Activated CD4-positive, alpha-beta T cell treated with anti-CD3 and anti-CD28 coated beads, Interleukin-2, amount 50 U/mL, for 16 hours (primary cell): ENCODE results near the gene TAS1R2.

ENCODE experiments used
- DNase-seq: peaks from one replicate; pipeline ENCODE4 v3.0.0-alpha.2; 2020

Gene TAS1R2

DNA sequence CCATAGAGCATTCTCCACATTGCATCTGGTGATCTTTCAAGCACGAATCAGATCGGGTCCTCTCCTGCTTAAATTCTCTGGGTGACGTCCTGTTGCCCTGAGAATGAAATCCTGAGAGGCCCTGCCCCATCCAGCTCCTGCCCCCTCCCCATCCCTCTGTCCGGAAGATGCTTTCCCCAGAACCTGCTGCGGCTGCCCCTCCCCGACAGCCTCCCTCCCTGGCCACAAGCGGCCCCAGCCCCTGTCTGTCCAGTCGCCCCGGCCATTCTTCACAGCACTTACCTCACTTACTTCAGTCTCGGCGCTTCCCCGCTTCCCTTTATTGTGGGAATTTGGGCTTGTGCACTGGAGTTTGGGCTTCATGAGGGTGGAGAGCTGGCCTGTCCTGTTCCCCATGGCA, 40.3 kb downstream of the TAS1R2 start:
- no peak for DNase-seq

DNA sequence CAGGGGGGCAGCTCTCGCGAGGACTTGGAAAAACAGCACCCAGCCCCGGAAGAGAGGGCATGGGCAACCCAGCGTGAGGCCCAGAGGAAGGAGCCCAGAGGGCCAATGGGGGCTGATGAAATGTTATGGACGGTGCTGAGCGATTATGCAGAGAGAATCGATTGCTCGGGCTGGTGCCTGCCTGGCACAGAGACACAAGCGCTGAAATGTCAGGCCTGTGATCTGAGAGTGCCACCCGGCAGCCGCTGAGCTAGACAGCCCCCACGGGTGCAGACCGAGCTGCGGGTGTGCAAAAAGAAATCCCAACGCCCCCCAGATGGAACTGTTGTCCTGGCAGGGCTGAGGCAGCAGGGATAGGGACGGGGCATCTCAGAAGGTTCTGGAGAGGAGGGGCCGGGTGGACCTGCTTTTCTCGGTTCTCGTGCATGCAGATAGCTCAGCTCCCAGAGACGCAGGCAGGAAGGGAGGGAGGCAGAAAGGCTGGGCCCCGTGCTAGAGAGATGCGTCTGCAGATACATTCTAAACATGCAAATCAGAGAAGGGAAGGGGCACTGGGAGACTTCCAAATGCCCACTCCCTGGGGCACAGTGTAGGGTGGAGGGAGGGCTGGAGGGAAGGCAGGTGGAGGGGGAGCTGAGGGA, 41.5 kb downstream of the TAS1R2 start:
- no peak for DNase-seq

DNA sequence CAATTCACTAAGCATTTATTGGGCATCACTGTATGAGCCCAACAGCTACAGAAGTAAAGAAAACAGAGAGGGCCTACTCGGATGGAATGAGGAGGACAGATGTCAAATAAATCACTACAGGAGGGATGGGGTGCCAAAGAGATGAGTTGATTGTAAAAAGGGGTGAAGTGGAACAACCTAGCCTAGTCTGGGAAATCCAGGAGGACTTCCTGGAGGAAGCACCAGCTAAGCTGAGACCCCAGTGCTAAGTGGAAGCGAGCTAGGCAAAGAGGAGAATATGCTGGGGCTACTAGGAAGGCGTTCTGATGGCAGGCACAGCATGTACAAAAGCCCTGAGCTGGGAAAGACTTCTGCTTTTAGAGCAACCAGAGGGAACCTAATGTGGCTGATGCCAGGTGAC, 42.1 kb downstream of the TAS1R2 start:
- no peak for DNase-seq

DNA sequence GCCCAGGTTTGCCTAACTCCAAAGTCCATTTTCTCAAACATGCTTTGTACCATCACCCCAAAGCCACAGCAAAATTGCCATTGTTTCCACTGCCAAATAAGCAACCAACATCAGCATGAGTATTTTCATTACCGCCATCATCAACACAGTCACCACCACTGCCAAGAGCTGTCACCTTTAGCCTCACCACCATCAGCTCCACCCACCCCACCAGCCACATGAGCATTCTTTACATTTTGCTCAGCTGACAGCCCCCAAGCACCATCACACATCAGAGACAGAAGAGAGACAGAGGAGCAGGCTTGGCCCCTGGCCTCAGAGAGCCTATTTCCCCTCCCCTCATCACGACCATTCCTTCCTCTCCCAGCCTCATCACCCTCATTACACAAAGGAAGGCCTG, 42.7 kb downstream of the TAS1R2 start:
- no peak for DNase-seq

DNA sequence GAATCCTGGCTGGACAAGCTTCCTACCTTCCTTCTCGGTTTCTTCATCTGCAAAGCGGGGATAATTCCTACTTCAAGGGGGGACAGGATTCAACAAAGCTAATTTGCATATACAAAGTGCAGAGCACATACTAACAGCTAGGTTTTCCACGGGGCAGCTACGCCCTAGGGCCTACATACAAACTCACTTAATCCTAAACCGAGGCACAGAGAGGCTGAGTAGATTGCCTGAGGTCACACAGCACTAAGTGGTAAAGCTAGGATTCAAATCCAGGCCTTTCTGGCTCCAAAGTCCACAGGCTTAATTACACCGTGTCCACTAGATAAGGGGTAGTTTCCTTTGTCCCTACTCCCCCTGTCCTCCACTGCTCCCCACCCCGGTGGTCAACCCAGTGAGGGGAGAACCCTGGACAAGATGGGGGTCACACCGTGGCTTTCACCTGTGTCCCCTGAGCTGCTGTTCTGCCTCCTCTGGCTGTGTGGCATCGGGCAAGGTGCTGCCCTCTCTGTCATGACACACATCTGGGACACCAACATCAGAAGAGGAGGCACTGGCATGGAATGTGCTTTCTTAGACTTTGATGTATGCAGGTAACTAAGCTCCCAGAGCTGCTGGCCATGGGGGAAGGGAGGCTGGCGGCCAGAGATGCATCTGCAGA, 44.5 kb downstream of the TAS1R2 start:
- no peak for DNase-seq

DNA sequence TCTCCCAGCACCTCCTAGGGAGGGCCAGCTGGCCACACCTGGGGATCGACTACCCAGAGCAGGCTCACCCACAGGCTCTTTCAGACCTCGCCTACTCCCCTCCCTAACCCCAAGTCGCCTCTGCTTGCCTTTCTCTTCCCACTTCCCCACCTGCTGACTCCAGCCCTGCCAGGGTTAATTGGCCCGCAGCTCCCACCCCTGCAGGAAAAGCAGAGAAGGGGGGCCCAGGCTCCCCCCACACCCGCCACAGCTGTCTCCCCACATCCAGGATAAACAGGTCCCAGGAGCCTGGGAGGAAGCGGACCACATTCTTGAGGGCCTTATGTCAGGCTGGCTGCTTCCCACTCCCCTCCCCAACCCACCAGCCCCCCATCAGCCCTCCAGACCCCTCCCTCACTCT, 45.0 kb downstream of the TAS1R2 start:
- no peak for DNase-seq

DNA sequence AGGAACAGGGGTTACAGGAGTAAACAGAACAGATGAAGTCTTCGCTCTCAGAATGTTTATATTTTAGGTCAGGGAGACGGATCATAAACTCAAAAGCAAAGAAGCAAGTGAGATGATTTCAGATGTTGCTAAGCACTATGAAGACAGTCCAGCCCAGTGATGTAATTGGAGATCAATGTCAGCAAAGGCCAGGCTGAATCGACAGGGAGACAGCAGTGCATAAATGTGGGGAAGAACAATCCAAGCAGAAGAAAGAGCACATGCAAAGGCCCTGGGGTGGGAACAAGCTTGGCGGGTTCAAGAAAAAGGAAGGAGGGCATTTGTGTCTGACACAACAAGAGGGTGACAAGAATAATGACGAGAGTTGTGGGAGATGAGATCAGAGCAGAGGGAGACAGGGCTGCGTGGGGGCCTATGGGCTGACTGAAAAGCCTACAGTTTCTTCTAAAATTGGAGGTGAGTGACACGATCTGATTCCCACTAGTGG, 47.0 kb downstream of the TAS1R2 start:
- no peak for DNase-seq

DNA sequence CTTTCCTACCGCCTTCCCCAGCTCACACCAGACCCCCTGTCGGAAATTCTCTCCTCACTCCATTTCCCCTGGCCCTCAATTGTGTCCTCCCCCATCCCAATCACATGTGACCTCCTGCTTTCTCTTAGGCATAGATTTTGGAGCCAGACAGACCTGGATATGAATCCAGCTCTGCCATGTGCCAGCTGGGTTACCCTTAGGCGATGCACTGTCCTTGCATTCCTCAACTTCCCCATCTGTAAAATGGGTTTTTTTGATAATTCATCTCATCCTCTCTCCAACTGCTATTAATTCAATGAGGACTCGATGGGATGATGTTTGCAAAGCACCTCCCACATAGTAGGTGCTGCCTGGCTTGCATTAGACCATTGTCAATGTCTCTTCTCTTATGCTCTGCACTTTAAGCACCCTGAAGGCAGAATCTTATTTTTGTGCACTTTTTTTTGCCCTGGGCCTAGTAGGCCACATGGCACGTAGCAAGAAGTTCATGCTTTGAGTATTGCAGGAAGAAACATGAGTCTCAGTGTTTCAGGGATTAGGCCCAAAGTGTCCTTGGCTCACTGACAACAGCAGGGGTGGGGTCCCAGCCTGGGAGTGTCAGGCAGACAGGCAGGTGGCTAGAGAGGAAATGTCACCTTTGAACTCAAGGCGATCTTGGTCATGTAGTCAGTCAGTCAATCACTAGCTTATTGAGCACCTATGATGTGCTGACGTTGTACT, 47.6 kb downstream of the TAS1R2 start:
- DNase-seq: no peak

DNA sequence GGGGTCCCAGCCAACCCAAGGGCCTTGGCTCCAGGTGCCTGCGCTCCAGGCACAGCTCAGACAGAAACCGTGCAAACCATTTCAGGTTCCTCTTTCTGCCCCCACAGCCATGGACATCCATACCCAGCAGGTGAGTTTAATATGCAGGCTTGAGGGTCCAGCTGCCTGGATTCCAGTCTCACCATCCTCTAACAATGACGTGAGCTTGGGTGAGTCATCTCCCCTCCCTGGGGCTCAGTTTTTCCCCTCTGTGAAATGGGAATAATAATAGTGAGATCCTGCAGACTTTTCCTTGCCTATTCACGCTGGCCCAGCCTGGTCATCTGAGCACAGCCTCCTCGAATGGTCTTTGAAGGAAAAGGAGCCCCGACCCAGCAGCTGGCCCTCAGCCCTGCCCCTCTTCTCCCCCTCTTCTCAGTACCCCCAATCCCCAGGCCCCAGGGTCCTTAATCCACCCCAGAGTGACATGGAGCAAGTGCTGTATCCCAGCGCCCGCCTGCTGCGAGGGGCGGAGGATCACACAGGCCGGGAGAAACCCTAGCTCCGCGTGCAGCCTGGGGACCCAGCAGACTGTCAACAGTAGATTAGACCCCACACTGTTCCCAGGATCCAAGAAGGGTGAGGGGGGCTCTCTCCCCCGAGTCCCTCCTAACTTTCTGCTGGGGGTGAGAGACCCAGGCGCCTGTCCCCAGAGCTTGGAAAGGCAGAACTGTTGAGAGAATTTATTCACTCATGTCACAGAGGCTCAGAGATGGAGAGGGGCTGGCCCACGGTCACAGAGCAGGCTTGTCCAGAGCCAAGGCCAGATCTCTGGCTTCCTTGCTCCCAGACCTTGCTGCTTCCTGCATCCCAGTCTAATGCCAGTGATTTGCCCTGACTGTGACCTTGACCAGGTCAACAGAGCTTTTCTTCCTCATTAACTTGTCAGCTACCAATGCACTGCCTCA, 49.2 kb downstream of the TAS1R2 start:
- DNase-seq: no peak

DNA sequence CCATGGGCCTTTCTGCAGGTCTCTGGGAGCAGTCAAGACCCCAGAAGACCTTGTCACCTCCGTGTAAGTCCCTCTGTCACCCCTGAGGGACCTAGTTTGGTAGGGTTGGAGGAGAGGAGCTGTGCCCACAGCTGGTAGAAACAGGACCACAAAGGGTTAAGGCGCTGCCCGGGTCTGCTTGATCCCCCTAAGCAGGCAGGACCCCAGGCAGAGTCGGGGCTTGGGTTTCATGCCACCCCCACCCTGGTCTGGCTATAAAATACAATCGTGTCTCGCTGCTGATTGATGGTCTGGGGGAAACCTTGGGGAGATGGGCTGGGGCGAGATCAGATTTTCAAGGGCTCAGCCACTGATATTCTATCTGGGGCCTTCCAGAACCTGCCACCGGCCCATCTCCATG, 50.9 kb downstream of the TAS1R2 start:
- no peak for DNase-seq

DNA sequence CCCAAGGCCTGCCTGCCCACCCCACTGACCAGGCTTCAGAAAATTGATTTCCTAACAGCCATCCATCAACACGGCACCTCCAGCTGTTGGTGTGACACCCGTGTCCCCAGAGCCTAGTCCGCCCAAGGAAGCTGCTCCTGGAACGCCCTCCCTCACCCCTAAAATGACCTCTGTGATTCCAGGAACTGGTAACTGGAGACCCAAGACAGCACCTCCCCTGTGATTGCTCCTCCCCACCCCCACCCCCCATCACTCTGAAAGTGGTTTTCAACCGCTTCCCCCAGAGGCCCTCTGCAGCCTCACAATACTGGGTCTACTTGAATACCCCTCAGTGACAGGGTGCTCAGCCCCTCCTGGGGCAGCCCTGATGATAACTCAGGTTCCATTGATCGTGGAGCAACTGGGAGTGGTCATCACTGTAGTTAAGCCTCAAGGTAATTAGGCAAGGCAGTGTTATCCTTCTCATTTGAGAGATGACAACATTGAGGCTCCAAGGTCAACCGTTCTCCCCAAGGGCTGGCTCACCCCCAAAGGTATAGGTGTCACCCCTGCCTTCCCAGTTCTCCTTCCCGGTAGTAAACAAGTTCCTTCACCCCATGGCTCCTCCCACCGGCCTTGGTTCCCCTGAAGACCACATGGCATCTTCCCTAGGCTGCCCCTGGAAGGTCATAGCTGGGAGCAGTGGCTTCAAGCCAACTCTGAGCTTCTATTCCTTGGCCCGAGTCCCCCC, 52.0 kb downstream of the TAS1R2 start:
- no peak for DNase-seq

DNA sequence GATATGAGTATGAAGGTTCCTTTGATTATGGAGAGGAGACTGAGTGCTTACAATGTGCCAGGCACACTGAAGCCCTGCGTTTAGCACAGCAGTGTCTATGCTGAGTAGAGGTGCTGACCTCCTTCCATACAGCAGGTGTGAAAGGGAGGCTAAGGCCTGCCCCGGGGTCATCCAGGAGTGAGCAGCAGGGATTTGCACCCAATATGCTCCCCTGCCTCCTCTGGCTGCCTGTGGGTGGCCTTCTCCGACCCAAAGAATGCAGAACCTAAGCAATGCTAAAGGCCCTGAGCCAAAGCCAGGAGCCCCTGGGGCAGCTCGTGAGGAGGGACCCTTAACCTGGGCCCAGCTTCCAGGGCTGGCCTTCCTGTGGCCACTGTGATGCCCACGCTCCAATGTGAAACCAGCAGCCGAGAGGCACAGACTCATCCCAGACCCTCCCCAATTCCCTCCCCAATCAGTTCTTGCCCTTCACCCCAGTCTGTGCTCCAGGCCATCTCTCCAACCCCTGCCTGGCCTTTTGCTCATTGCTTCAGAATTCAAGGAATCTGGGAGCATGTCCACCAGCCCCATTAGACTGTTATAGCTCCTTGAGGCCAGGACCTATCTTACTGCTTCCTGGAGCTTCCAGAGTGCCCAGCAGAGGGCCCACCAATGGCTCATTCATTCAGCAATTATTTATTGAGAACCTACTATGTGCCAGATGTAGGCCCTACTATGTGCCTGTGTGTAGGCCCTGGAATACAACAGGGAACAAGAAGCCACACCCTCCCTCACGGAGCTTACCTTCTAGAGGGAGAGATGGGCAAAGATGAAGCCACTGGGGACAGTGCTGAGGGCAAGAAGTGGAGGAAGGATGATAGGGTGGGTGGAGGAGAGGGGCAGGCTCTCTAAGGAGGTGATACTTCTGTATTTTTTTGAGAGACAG, 53.3 kb downstream of the TAS1R2 start:
- DNase-seq: no peak

DNA sequence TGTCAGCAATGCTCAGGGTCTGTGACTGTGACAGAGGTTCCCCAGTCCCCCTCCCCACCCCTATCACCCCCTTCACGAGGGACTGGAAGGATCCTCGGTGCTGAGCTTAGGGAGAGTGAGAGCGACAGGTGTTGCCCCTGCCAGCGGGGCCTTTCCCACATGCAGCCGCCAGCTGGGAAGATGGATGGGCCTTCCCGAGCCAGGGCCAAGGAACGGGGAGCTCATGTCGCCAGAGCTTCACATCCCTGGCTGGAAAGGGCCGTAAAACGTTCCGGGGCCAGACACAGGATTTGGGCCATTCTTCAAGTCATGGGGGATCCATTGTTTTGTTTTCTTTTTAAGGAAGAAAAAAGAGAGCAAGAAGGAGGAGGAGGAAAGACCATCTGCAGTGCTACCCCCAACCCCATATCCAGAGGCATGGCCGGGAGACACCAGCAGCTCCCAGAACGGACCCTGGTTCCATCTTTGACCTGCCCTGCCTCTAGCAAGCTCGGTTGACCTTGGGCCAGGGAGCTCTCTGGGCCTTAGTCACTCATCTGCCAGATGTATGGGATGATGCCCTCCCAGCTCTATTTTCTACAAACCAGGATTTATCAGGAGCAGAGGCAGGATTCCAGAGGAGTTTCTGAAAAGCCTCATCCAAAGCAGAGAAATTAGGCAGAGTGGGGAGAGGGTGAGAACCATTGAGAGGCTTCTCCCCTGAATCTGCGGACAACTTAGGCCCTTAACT, 54.1 kb downstream of the TAS1R2 start:
- no peak for DNase-seq

DNA sequence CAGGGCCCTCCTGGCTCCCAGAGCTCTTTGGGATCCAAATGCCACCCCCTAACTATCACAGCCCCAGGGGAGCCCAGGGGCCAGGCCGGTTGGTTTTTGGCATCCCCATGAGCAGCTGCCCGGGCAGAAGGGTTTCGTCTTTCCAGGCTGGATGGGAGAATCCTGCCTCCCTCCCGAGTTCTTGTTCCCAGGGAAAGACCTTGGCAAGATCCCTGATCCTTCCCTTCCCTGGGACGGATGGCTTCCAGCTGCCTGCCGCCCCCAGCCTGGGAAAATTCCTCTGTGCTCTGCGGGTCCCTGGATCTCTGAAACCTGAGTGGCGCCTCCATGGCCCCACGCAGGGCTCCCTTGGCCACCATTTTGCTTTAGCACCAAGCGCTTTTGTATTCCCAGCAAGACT, 55.6 kb downstream of the TAS1R2 start:
- DNase-seq: no peak

DNA sequence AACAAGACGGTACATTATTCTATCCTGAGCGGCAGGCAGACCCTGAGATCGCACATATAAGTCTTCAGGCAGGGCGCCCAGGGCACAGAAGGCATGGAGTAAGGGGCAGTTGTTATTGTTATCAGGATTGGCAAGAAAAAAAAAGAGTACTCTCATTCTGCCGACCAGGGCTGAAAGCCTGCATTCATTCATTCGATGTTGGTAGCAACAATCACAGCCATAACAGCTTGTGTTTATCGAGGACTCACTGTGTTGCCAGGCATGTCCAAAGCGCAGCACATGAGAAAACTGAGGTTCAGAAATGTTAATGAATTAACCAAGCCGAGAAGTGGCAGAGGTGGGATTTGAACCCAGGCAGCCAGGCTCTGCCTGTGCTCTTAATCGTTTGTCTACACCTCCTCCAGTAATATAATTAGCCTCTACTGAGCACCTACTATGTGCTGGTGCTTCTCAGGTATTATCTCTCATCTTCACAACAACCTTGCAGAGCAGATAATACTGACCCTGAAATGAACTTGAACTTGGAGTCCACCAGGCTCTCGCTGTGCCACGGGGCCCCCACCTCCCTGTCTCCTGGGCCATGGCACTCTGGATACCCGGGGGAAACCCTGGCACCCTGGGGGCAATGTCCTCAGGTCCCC, 56.2 kb downstream of the TAS1R2 start:
- DNase-seq: no peak

DNA sequence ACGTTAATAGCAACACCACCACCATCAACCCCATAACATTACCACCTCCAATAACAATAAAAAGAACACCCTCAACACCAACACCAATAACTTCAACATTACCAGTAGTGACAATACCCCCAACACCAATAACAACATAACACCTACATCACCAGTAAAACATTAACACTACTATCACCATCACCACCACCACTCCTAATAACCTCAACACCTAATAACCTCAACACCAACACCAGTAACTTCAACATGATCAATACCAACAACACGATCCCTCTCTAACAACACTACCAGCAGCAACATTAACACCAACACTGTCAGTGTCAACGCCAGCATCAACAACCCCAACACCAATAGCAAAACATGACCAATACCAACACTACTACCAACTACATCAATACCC, 57.2 kb downstream of the TAS1R2 start:
- DNase-seq: no peak

DNA sequence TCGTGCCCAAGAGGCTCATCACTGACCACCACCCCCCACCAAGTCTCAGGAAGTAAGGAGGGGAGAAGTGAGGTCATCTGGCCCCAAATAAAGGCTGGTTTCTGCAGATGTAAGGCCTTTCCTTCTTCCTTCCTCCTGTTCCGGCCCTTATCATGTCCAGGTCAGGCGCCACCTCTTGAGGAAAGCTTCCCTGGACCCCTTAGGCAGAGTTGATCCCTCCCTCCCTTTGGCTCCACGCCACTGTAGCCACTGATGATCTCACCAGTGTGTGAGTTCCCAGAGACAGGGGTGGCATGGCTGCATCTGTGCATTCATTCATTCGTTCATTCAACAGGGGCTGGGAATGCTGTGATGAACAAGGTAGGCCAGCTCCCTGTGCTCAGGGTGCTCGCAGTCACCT, 59.2 kb downstream of the TAS1R2 start:
- DNase-seq: no peak

DNA sequence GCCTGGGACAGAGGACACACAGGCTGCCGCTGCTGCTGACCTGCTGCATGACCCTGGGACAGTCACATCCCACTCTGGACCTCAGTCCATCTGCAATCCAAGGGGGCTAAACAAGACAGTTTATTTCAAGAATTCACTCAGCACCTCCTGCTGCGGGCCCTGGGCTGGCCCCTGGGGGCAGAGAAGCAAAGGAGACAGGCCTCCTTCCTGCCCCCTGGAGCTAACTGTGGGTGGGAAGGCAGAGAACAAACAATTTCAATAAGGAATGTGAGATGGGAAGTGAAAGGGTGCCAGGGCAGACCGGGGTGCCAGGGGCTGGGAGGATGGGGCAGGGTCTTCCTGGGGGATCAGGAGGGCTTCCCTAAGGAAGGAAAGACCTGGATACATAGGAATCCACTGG, 60.0 kb downstream of the TAS1R2 start:
- no peak for DNase-seq

DNA sequence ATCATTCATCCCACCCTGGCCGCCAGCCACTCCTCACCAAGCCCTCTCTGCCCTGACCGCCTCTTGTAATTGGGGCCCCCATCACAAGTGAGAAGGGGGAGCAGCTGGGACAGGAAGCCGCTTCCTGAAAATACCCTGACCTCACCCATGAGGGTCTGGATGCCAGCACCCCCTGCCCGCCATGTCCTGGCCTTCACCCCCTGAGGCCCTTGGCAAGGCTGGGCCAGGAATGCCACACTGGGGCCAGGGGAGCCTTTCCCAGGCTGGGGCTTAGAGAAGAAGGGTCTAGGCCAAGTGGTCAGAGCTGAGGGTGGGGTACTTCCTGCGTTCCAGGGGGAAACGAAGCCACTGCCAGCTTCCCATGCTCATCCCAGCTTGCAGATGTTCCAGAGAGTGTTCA, 60.5 kb downstream of the TAS1R2 start:
- DNase-seq: no peak

DNA sequence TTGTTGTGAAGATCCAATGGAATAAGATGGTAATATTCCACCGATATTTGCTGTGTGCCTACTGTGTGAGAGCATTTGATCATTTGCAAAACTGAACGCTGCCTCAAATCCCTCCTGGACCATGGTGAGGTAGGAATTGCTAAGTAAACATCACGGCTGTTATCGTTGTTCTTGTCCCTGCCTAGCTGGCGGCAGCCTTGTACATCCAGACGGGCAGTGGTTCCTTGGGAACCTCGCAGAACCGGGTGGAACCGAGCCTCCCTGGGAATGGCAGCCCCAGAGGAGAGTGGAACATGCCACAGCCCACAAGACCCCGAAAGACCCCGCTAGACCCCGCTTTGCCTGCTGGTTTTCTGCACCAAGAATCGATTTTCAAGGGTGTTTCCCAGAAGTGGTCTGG, 60.9 kb downstream of the TAS1R2 start:
- no peak for DNase-seq
